Parathyroid adenoma (tissue), 2 donors: ENCODE measurements around the gene LDAF1.

ENCODE experiments used
- H2AFZ ChIP-seq: fragments of 300-600 bp; sonication (generic); one replicate; pipeline ENCODE4 v1.7.0; 2017; ENCODE audit warnings: antibody characterized with exemption, mild to moderate bottlenecking
- H3K27ac ChIP-seq: fragments of 300-600 bp; sonication (generic); one replicate; pipeline ENCODE4 v1.7.0; 2017
- H3K27me3 ChIP-seq: fragments of 300-600 bp; sonication (generic); one replicate; pipeline ENCODE4 v1.7.0; 2017; ENCODE audit warnings: low read length; ENCODE audit not compliant: control insufficient read depth, insufficient read depth
- H3K36me3 ChIP-seq: fragments of 300-600 bp; sonication (generic); one replicate; pipeline ENCODE4 v1.7.0; 2017; ENCODE audit warnings: low read length; ENCODE audit not compliant: control insufficient read depth, insufficient read depth
- H3K4me1 ChIP-seq: fragments of 300-600 bp; sonication (generic); one replicate; pipeline ENCODE4 v1.7.0; 2017; ENCODE audit warnings: control low read depth
- H3K4me2 ChIP-seq: fragments of 300-600 bp; sonication (generic); one replicate; pipeline ENCODE4 v1.7.0; 2017; ENCODE audit warnings: low read length
- H3K4me3 ChIP-seq: fragments of 300-600 bp; sonication (generic); one replicate; pipeline ENCODE4 v1.7.0; 2017; ENCODE audit warnings: low read depth, low read length
- H3K79me2 ChIP-seq: fragments of 300-600 bp; sonication (generic); one replicate; pipeline ENCODE4 v1.7.0; 2017; ENCODE audit warnings: control low read depth
- H3K9ac ChIP-seq: fragments of 300-600 bp; sonication (generic); one replicate; pipeline ENCODE4 v1.7.0; 2017; ENCODE audit warnings: mild to moderate bottlenecking
- H3K9me3 ChIP-seq: fragments of 300-600 bp; sonication (generic); one replicate; pipeline ENCODE4 v1.7.0; 2017; ENCODE audit warnings: low read length; ENCODE audit not compliant: control insufficient read depth
- CTCF ChIP-seq: fragments of 300-600 bp; sonication (generic); IDR thresholded peaks from one replicate; pipeline ENCODE4 v1.7.0; 2017; ENCODE audit warnings: antibody characterized with exemption, mild to moderate bottlenecking
- donor health status: primary hyperparathyroidism.

LDAF1 gene

GRCh38 chr16:21161211-21161610, 2.7 kb downstream of the LDAF1 start:
- H3K4me1 ChIP-seq: peaks cover 6% of the 10 kb centered on the region
- no peak overlapping the region for H3K9ac ChIP-seq
- no peaks in the 10 kb centered on the region for H3K79me2 ChIP-seq
- no peaks in the 10 kb centered on the region for H3K27me3 ChIP-seq
- H3K4me3 ChIP-seq: no peak overlapping the region
- no peak overlapping the region for H3K27ac ChIP-seq
- no peak for TF ChIP-seq CTCF
- peak overlapping the region; percentile 23 for H3K4me2 ChIP-seq
- no peak overlapping the region for H2AFZ ChIP-seq
- no peaks in the 10 kb centered on the region for H3K9me3 ChIP-seq
- H3K36me3 ChIP-seq: no peaks in the 10 kb centered on the region

DNA sequence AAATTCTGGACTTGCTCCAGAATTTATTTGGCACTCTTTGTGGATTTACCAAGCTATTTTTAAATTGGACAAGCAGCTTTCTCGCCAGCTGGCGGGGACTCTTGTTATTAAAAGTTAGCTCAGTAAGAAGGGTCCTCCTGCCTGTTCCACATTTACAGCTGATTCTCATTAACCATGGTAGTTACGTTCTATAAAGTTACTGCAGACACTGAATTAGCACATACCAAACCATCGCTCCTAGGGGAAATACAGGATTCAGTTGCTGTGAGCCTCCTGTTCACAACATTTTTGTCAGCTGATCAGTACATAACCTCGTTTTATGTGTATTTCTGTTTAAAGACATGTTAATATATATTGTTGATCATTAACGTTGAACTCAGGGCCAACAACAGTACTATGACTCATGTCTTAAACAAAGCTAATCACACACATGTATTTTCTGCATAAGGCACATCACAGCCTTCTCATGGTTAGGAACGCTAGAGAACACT, 4.2 kb downstream of the LDAF1 start:
- Histone ChIP-seq H3K4me3 (peak overlapping the region; percentile 9), H3K36me3 (no peaks in the 10 kb centered on the region)

DNA sequence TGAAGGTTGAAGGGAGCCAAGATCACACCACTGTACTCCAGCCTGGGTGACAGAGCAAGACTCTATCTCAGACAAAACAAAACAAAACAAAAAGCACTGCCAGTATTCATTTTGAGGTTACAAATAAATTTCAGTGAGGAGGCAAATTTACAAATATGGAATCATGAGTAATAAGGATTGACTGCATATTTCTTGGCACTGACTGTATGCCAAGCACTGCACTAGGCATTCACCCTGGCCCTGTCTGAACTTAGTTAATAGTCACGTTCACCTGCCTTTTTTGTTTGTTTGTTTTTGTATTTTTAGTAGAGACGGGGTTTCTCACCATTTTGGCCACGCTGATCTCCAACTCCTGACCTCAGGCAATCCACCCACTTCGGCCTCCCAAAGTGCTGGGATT, 5.1 kb downstream of the LDAF1 start:
- H3K4me1 ChIP-seq: no peaks in the 10 kb centered on the region
- no peak overlapping the region for H3K27ac ChIP-seq

More for the DNA sequence above, 4.2 kb downstream of the LDAF1 start:
- Histone ChIP-seq H3K9ac (no peak overlapping the region), H3K27ac (no peak overlapping the region), H3K4me1 (peaks cover 6% of the 10 kb centered on the region), H3K9me3 (no peaks in the 10 kb centered on the region), H3K4me2 (peak overlapping the region; percentile 6), H3K27me3 (no peaks in the 10 kb centered on the region), H2AFZ (no peak overlapping the region), H3K79me2 (no peaks in the 10 kb centered on the region)
- no peak for TF ChIP-seq CTCF

GRCh38 chr16:21164521-21165168, 6.2 kb downstream of the LDAF1 start:
- Histone ChIP-seq H3K27me3 (no peaks in the 10 kb centered on the region), H3K4me2 (no peak overlapping the region), H3K4me1 (no peaks in the 10 kb centered on the region), H3K27ac (no peak overlapping the region), H3K9ac (no peak overlapping the region), H3K36me3 (no peaks in the 10 kb centered on the region), H3K4me3 (no peak overlapping the region), H3K79me2 (no peaks in the 10 kb centered on the region), H2AFZ (no peak overlapping the region), H3K9me3 (no peaks in the 10 kb centered on the region)
- TF ChIP-seq CTCF: no peak

More for the DNA sequence above, 5.1 kb downstream of the LDAF1 start:
- TF ChIP-seq CTCF: no peak
- H3K9ac ChIP-seq: no peak overlapping the region
- H3K4me2 ChIP-seq: no peak overlapping the region
- H3K4me3 ChIP-seq: no peak overlapping the region
- no peaks in the 10 kb centered on the region for H3K9me3 ChIP-seq
- H2AFZ ChIP-seq: no peak overlapping the region
- no peaks in the 10 kb centered on the region for H3K79me2 ChIP-seq
- no peaks in the 10 kb centered on the region for H3K36me3 ChIP-seq
- H3K27me3 ChIP-seq: no peaks in the 10 kb centered on the region

GRCh38 chr16:21166561-21166961, 8.1 kb downstream of the LDAF1 start:
- H3K4me3 ChIP-seq: no peak overlapping the region
- no peak overlapping the region for H3K4me2 ChIP-seq
- no peaks in the 10 kb centered on the region for H3K4me1 ChIP-seq
- no peaks in the 10 kb centered on the region for H3K79me2 ChIP-seq
- H3K27ac ChIP-seq: no peak overlapping the region
- TF ChIP-seq CTCF: no peak
- H3K36me3 ChIP-seq: no peaks in the 10 kb centered on the region
- no peaks in the 10 kb centered on the region for H3K9me3 ChIP-seq
- no peak overlapping the region for H2AFZ ChIP-seq
- H3K27me3 ChIP-seq: no peaks in the 10 kb centered on the region
- H3K9ac ChIP-seq: no peak overlapping the region
